HG03378 (cell line): ENCODE data around the gene BCAR1.
"Not testable (repeated sequence)": the region's sequence is repeated elsewhere in the genome, so short reads cannot be mapped to it uniquely, and the experiment has no call there.

Experiments used
- ATAC-seq: cut with Tn5 transposase; IDR thresholded peaks from one replicate; pipeline ENCODE4 v1.9.1; 2021; ENCODE audit warnings: mild to moderate bottlenecking, moderate library complexity; ENCODE audit not compliant: unreplicated experiment

Gene BCAR1

GRCh38 chr16:75272097-75272551 is 20.7 kb upstream of the BCAR1 start:
- ATAC-seq = peak; percentile 55

GRCh38 chr16:75271441-75272096 is 20.1 kb upstream of the BCAR1 start:
- no peak for ATAC-seq

- ATAC-seq = not testable (repeated sequence)
These were observed 17.9 kb upstream of the BCAR1 start for GRCh38 chr16:75269358-75269757.

GRCh38 chr16:75267631-75268264 is 16.3 kb upstream of the BCAR1 start:
- ATAC-seq = no peak

- ATAC-seq = no peak
These were observed 15.6 kb upstream of the BCAR1 start for GRCh38 chr16:75266738-75267630.

- no peak for ATAC-seq
These were observed 14.7 kb upstream of the BCAR1 start for GRCh38 chr16:75265911-75266701.

GRCh38 chr16:75264999-75265910 is 13.8 kb upstream of the BCAR1 start:
- ATAC-seq = no peak

- no peak for ATAC-seq
These were observed 13.1 kb upstream of the BCAR1 start for GRCh38 chr16:75264457-75264998.

- ATAC-seq = no peak
These were observed 12.6 kb upstream of the BCAR1 start for GRCh38 chr16:75263963-75264445.

GRCh38 chr16:75263291-75263962 is 12.0 kb upstream of the BCAR1 start:
- no peak for ATAC-seq

- no peak for ATAC-seq
These were observed 11.3 kb upstream of the BCAR1 start for GRCh38 chr16:75262800-75263127.

- no peak for ATAC-seq
These were observed 10.8 kb upstream of the BCAR1 start for GRCh38 chr16:75262104-75262799.

- ATAC-seq = no peak
These were observed 10.2 kb upstream of the BCAR1 start for GRCh38 chr16:75261590-75262078.

- ATAC-seq = no peak
These were observed 9.6 kb upstream of the BCAR1 start for GRCh38 chr16:75260851-75261589.

- ATAC-seq = no peak
These were observed 7.3 kb upstream of the BCAR1 start for GRCh38 chr16:75258807-75259141.

GRCh38 chr16:75257886-75258806 is 6.7 kb upstream of the BCAR1 start:
- ATAC-seq = no peak
